HG02588 (cell line): ENCODE data around the gene C1R.
"Not testable (repeated sequence)": the region's sequence is repeated elsewhere in the genome, so short reads cannot be mapped to it uniquely, and the experiment has no call there.

Experiments
- ATAC-seq: cut with Tn5 transposase; IDR thresholded peaks from one replicate; pipeline ENCODE4 v1.9.1; 2021; ENCODE audit warnings: mild to moderate bottlenecking, moderate library complexity; ENCODE audit not compliant: unreplicated experiment

Gene C1R

DNA sequence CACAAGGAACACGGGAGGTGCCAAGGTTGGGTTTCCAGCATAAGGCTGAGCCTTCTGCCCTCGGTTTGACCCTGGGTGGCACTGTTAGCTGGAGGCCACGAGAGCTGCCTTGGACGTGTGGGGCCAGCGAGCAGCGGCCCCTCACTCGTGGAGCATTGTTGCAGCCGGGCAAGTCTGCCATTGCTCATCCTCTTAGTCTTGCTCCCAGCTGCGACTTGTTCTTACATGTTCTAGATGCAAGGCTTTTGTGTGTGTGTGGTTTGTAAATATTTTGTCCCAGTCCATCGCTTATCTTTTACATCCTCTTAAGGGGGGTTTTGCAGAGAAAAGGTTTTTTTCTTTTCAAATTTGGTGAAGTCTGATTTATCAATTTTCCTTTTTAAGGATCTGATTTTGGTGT is 52.8 kb downstream of the C1R start:
- ATAC-seq: no peak

DNA sequence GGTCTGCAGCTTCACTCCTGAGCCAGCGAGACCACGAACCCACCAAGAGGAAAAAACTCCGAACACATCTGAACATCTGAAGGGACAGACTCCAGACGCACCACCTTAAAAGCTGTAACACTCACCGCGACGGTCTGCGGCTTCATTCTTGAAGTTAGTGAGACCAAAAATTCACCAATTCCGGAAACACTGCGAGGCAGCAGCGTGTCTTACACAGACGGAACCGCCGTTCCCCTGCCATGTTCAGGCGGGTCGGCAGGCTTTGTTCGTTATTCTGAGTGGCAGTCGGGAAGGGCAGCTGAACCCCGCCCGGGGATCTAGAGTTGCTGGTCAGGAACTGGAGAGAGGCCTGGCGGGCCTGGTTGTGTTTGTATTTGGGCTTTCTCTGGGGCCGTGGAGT is 53.7 kb downstream of the C1R start:
- no peak for ATAC-seq

DNA sequence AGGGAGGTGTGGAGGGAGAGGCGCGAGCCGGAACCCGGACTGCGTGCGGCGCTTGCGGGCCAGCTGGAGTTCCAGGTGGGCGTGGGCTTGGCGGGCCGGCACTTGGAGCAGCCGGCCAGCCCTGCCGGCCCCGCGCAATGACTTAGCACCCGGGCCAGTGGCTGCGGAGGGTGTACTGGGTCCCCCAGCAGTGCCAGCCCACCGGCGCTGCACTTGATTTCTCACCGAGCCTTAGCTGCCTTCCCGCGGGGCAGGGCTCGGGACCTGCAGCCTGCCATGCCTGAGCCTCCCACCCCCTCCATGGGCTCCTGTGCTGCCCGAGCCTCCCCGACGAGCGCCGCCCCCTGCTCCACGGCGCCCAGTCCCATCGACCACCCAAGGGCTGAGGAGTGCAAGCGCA is 54.8 kb downstream of the C1R start:
- not testable (repeated sequence) for ATAC-seq

DNA sequence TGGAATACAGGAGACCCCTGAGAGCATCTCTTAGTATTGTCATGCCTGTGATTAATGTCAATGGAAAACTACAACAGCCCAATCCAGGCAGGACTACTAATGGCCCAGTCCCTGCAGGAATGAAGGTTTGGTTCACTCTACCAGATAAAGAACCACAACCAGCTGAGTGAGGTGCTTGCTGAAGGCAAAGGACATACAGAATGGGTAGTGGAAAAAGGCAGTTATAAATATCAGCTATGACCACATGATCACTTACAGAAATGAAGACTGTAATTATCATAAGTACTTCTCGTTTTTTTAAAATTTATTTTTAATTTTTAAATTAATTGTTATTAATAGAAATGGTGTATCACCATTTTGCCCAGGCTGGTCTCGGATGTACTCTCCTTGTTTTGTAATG is 56.8 kb downstream of the C1R start:
- no peak for ATAC-seq

DNA sequence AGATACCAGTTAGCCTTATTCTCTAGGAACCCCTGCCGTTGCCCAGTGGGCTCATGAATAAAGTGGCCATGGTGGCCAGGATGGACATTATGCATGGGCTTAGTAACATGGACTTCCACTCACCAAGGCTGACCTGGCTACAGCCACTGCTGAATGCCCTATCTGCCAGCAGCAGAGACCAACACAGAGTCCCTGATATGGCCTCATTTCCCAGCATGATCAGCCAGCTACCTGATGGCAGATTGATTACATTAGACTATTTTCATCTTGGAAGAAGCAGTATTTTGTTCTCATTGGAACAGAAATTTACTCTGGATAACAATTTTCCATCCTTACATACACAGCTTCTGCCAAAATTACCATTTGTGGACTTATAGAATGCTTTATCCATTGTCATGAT is 57.8 kb downstream of the C1R start:
- ATAC-seq: no peak

DNA sequence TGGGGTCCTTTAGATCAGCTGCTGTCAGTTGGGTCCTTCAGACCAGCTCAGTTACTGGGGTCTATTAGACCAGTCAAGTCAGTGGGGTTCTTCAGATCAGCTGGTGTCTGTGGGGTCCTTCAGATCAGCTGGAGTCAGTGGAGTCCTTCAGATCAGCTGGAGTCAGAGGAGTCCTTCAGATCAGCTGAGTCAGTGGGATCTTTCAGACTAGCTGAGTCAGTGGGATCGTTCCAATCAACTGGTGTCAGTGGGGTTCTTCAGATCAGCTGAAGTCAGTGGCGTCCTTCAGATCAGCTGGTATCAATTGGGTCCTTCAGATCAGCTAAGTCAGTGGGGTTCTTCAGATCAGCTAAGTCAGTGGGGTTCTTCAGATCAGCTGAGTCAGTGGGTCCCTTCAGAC is 59.3 kb downstream of the C1R start:
- ATAC-seq: no peak

DNA sequence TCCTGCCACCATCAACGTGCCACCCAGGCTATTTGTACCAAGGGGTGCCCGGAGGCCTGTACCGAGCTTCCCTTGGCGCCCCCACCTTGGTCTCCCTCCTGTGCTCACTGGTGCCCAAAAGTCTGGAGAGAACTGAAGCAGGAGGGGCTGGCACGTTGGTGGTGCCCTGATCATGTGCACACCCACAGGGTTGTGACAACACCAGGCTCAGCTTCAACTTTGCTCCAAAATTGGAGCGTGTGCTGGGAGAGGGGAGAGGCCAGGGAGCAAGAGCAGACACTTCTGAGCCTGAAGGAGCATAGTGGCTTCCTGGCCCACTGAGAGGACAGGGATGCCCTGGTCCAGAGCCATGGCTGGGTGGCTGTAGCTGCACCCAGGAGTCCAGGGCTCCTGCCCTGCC is 60.9 kb downstream of the C1R start:
- no peak for ATAC-seq
